Naive thymus-derived CD4-positive, alpha-beta T cell (primary cell): Measurements from ENCODE around the gene AICDA. TPM values are rescaled to one million over a fixed set of nuclear protein-coding genes. Genes with fewer than 3 reads are reported as not detected.
A peak's percentile ranks its signal among the peaks of the same experiment; 100 is the strongest.

Source experiments
- ATAC-seq: fragments of 150-1000 bp; cut with Tn5 transposase; 2 replicates; pipeline ENCODE4 v1.10.0; 2021; ENCODE audit warnings: mild to moderate bottlenecking, moderate library complexity
- CTCF ChIA-PET: fragments of 350-600 bp; sonication (Branson Sonifier 250); formaldehyde crosslinking; loops from one replicate; lab custom pipeline; 2021; ENCODE audit warnings: antibody characterized with exemption; lab: Charles Lee
- POLR2A ChIA-PET: fragments of 350-600 bp; sonication (Branson Sonifier 250); formaldehyde crosslinking; loops from one replicate; lab custom pipeline; 2021; ENCODE audit warnings: antibody characterized with exemption, inconsistent platforms; lab: Charles Lee
- DNase-seq, 9 donors: peaks; one replicate each; pipeline versions ENCODE4 v3.0.0 to v3.0.0-alpha.2; 2020 to 2022; ENCODE audit warnings: mixed read lengths in 1 of 9
- H3K27ac ChIP-seq: one replicate; pipeline ENCODE4 v1.7.0; 2013; ENCODE audit warnings: mild to moderate bottlenecking, low read depth, low read length, moderate library complexity
- H3K27me3 ChIP-seq, 2 donors: one replicate each; pipeline ENCODE4 v1.7.0; 2013; ENCODE audit warnings: low read length in 2 of 2, mild to moderate bottlenecking in 2 of 2, moderate library complexity in 2 of 2; ENCODE audit not compliant: control insufficient read depth in 2 of 2, insufficient read depth in 2 of 2
- H3K36me3 ChIP-seq, 3 experiments: 1 replicate in 2 of 3; 2 replicates in 1 of 3; pipeline ENCODE4 v1.7.0; 2013; ENCODE audit warnings: low read length in 3 of 3, mild to moderate bottlenecking in 3 of 3, moderate library complexity in 1 of 3; ENCODE audit not compliant: insufficient read depth in 3 of 3, control insufficient read depth in 2 of 3
- H3K4me1 ChIP-seq, 2 donors: one replicate each; pipeline ENCODE4 v1.7.0; 2013; ENCODE audit warnings: low read length in 2 of 2, mild to moderate bottlenecking in 2 of 2, moderate library complexity in 1 of 2; ENCODE audit not compliant: control insufficient read depth in 2 of 2, insufficient read depth in 2 of 2
- H3K4me3 ChIP-seq: 2 replicates; pipeline ENCODE4 v1.7.0; 2013; ENCODE audit warnings: mild to moderate bottlenecking, low read length
- H3K9me3 ChIP-seq, 3 experiments: 1 replicate in 2 of 3; 2 replicates in 1 of 3; pipeline ENCODE4 v1.7.0; 2013; ENCODE audit warnings: low read length in 3 of 3; ENCODE audit not compliant: control insufficient read depth in 2 of 3
- H3K27ac Mint-ChIP-seq, 9 donors: one replicate each; pipeline ENCODE4 v1.8.0; 2020 to 2022; ENCODE audit warnings: mixed read lengths in 9 of 9, mild to moderate bottlenecking in 8 of 9, moderate library complexity in 5 of 9, inconsistent platforms in 2 of 9
- H3K27me3 Mint-ChIP-seq, 5 donors: one replicate each; pipeline ENCODE4 v1.8.0; 2021 to 2022; ENCODE audit warnings: mixed read lengths in 5 of 5, mild to moderate bottlenecking in 1 of 5
- H3K36me3 Mint-ChIP-seq, 5 donors: one replicate each; pipeline ENCODE4 v1.8.0; 2020 to 2022; ENCODE audit warnings: mixed read lengths in 5 of 5, mild to moderate bottlenecking in 3 of 5, inconsistent platforms in 1 of 5
- H3K4me1 Mint-ChIP-seq, 7 donors: one replicate each; pipeline ENCODE4 v1.8.0; 2020 to 2022; ENCODE audit warnings: mixed read lengths in 7 of 7, mild to moderate bottlenecking in 3 of 7, inconsistent platforms in 1 of 7
- H3K4me3 Mint-ChIP-seq, 10 donors: one replicate each; pipeline ENCODE4 v1.8.0; 2020 to 2022; ENCODE audit warnings: mild to moderate bottlenecking in 10 of 10, mixed read lengths in 10 of 10, moderate library complexity in 6 of 10, inconsistent platforms in 2 of 10
- H3K9me3 Mint-ChIP-seq, 11 donors: one replicate each; pipeline ENCODE4 v1.8.0; 2020 to 2022; ENCODE audit warnings: mixed read lengths in 11 of 11, mild to moderate bottlenecking in 4 of 11, inconsistent platforms in 1 of 11, moderate library complexity in 1 of 11
- intact Hi-C, 2 donors: fragments of 100-400 bp; cut with micrococcal nuclease; formaldehyde crosslinking; loops; one replicate each; pipeline ENCODE4 v1.15.1; 2023
- polyA plus RNA-seq, 2 donors: library from polyadenylated mRNA; unstranded; fragments of 300-500 nt; fragmentation: Illumina TruSeq; gene quantifications; one replicate each; pipeline ENCODE4 v1.2.3, GENCODE V29; 2021
- total RNA-seq, 6 experiments: library from RNA in 5 of 6; stranded (reverse) in 5 of 6; gene quantifications; 1 replicate in 5 of 6; 2 replicates in 1 of 6; pipeline ENCODE4 v1.2.3 and lab custom pipeline; 2021 to 2026

The AICDA gene
- total and polyA plus RNA-seq, 7 experiments from 2014 or later = not detected

DNA sequence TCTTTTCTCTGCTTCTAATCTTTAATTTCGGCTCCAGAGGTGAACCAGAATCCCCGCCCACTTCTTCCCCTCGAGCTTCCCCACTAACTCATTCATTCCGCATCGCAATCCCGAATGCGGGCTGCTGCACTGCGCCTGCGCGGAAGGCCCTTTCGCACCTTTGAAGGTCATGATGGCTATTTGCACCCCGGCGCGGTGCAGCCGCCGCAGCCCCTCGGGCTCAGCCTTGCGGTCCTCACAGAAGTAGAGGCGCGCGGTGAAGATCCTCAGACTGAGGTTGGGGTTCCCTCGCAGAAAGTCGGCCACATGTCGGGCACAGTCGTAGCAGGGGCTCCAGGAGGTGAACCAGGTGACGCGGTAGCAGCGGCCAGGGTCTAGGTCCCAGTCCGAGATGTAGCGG, 7.6 kb downstream of the AICDA start:
- Mint-ChIP-seq H3K27me3 (peaks cover 8 to 30% (median 14%) of the 10 kb centered on the region in 5 donors), H3K36me3 (no peaks in the 10 kb centered on the region), H3K4me3 (no peak overlapping the region), H3K4me1 (peaks cover 9 to 14% (median 12%) of the 10 kb centered on the region in 7 donors), H3K9me3 (no peaks in the 10 kb centered on the region), H3K27ac (no peak overlapping the region)
- ATAC-seq (no peak), DNase-seq (no peak)
- Histone ChIP-seq H3K27me3 (no peaks in the 10 kb centered on the region), H3K4me3 (no peak overlapping the region), H3K36me3 (no peaks in the 10 kb centered on the region), H3K27ac (no peak overlapping the region), H3K9me3 (no peaks in the 10 kb centered on the region), H3K4me1 (no peaks in the 10 kb centered on the region)
- intact Hi-C loops = loop anchor here in 1 of 2 donors (5.0 kb wide), 1 partner anchor 63 kb away; the partner anchor contains the start of gene CLEC4E
- ChIA-PET POLR2A (no interaction called here), CTCF (no interaction called here)

DNA sequence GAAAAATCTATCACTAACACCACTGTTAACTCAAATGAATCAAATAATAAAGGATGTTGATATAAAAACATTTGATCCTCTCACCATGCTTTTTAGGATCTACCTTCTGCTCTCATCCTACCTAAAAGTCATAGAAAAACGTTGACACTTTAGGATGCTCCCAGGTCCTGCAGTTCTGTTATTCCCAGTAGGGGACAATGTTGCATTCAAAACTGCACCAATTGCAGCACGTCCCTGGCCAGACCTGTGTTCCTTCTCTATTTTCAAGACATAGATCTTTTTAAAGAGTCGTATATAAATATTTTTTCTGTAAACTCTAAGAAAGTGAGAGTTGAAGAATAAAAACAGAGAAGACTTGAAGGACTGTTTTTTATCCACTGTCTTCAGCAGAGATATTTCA, 8.8 kb downstream of the AICDA start:
- Histone ChIP-seq H3K4me1 (no peaks in the 10 kb centered on the region), H3K36me3 (no peaks in the 10 kb centered on the region), H3K9me3 (no peaks in the 10 kb centered on the region), H3K27me3 (no peaks in the 10 kb centered on the region), H3K27ac (no peak overlapping the region), H3K4me3 (no peak overlapping the region)
- Mint-ChIP-seq H3K4me3 (no peak overlapping the region), H3K36me3 (no peaks in the 10 kb centered on the region), H3K27me3 (peaks cover 8 to 31% (median 13%) of the 10 kb centered on the region in 5 donors), H3K4me1 (peaks cover under 1 to 5% (median 3%) of the 10 kb centered on the region in 7 donors), H3K9me3 (no peaks in the 10 kb centered on the region), H3K27ac (no peak overlapping the region)
- ATAC-seq (no peak), DNase-seq (no peak)
- ChIA-PET POLR2A (no interaction called here), CTCF (no interaction called here)
- intact Hi-C loops = no loop called here

DNA sequence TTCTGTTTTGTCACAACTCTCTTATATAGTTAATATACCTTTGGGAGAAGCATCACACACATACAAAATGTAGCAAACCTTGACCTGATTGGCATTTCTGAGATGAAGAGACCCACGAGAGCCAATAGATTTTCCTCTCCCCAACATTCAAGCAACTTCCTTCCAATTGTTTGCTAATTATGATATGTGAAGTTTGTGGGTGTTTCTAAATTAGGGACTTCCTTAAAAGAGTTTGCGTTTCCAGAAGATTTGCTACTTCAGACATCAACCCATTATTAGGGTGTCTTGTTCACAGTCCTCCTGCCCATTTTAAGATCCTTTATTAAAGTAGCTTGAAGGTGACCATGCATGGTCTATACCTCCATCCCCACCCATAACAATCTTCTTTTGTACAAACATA, 9.4 kb downstream of the AICDA start:
- ChIA-PET CTCF (no interaction called here), POLR2A (no interaction called here)
- DNase-seq = no peak
- Histone ChIP-seq H3K27ac (no peak overlapping the region), H3K4me3 (no peak overlapping the region), H3K36me3 (no peaks in the 10 kb centered on the region), H3K27me3 (no peaks in the 10 kb centered on the region), H3K9me3 (no peaks in the 10 kb centered on the region), H3K4me1 (no peaks in the 10 kb centered on the region)
- Mint-ChIP-seq H3K4me3 (no peak overlapping the region), H3K36me3 (no peaks in the 10 kb centered on the region), H3K9me3 (no peaks in the 10 kb centered on the region), H3K27me3 (peaks cover 8 to 28% (median 13%) of the 10 kb centered on the region in 5 donors), H3K27ac (no peak overlapping the region), H3K4me1 (peaks cover 0 to 4% (median 0%) of the 10 kb centered on the region in 7 donors)
- intact Hi-C loops = no loop called here
- no peak for ATAC-seq

DNA sequence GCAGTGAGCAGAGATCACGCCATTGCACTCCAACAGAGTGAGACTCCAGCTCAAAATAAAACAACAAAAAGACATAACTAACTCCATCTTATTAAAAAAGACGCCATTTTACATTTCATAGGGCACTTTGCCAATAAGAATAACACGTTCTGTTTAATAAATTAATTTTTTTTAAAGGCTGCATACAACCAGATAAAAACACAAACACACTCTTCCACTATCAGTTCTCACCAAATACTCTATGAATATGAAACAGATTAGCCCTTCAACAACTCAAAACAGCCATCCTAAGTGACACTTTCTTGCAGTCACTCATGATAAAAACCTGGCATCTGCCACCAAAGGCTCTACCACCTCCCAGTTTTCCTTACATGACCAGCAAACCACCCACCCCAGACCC, 16.1 kb downstream of the AICDA start:
- H3K27me3 Mint-ChIP-seq = peaks cover 0 to 9% (median 0%) of the 10 kb centered on the region in 5 donors
- H3K27ac Mint-ChIP-seq = no peak overlapping the region
- Histone ChIP-seq H3K4me3 (no peak overlapping the region), H3K36me3 (no peaks in the 10 kb centered on the region), H3K27ac (no peak overlapping the region), H3K9me3 (no peaks in the 10 kb centered on the region), H3K4me1 (no peaks in the 10 kb centered on the region), H3K27me3 (no peaks in the 10 kb centered on the region)
- CTCF ChIA-PET = no interaction called here
- peaks cover 0 to 1% (median 0%) of the 10 kb centered on the region in 7 donors for H3K4me1 Mint-ChIP-seq
- intact Hi-C loops = no loop called here
- no peak overlapping the region for H3K4me3 Mint-ChIP-seq
- H3K36me3 Mint-ChIP-seq = no peaks in the 10 kb centered on the region
- DNase-seq = no peak
- no peaks in the 10 kb centered on the region for H3K9me3 Mint-ChIP-seq
- no peak for ATAC-seq
- POLR2A ChIA-PET = no interaction called here

DNA sequence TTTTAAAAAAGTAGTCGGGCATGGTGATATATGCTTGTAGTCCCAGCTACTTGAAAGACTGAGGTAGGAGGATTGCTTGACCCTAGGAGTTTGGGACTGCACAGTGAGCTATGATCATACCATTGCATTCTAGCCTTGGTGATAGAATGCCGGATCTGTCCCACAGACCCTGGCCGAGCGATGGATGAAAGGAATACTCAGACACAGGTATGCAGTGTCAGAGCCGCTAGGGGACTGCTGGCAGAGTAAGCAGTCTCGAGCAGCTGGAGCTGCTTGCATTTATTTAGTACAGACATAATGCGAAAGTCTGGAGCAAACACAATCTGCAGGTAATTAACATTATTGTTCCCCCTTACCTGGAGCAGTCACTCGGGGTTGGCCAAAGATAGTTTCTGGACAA, 18.6 kb downstream of the AICDA start:
- Histone ChIP-seq H3K9me3 (no peaks in the 10 kb centered on the region), H3K4me1 (no peaks in the 10 kb centered on the region), H3K27ac (no peak overlapping the region), H3K4me3 (no peak overlapping the region), H3K27me3 (no peaks in the 10 kb centered on the region), H3K36me3 (no peaks in the 10 kb centered on the region)
- peaks cover 0 to 5% (median 0%) of the 10 kb centered on the region in 7 donors for H3K4me1 Mint-ChIP-seq
- ChIA-PET POLR2A (no interaction called here), CTCF (no interaction called here)
- no peaks in the 10 kb centered on the region for H3K9me3 Mint-ChIP-seq
- H3K36me3 Mint-ChIP-seq = no peaks in the 10 kb centered on the region
- ATAC-seq (no peak), DNase-seq (no peak)
- no peak overlapping the region for H3K27ac Mint-ChIP-seq
- H3K4me3 Mint-ChIP-seq = no peak overlapping the region
- intact Hi-C loops = no loop called here
- peaks cover 0 to 15% (median 0%) of the 10 kb centered on the region in 5 donors for H3K27me3 Mint-ChIP-seq

DNA sequence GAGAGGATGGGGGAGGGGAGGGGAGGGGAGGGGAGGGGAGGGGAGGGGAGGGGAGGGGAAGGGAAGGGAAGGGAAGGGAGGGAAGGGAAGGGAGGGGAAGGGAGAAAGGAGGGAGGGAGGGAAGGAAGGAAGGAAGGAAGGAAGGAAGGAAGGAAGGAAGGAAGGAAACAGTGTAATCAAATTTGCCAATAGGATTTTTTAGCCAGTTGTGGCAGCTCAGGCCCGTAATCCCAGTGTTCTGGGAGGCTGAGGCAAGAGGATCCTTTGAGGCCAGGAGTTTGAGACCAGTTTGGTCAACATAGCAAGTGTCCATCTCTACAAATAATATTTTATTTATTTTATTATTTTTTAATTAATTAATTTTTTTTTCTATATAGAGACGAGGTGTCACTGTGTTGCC, 19.4 kb downstream of the AICDA start:
- CTCF ChIA-PET = no interaction called here
- Mint-ChIP-seq H3K27me3 (peaks cover 0 to 15% (median 0%) of the 10 kb centered on the region in 5 donors), H3K27ac (no peak overlapping the region), H3K4me1 (peaks cover 0 to 5% (median 0%) of the 10 kb centered on the region in 7 donors), H3K36me3 (no peaks in the 10 kb centered on the region), H3K4me3 (no peak overlapping the region), H3K9me3 (no peaks in the 10 kb centered on the region)
- intact Hi-C loops = no loop called here
- H3K9me3 ChIP-seq = no peaks in the 10 kb centered on the region
- H3K27me3 ChIP-seq = no peaks in the 10 kb centered on the region
- H3K36me3 ChIP-seq = no peaks in the 10 kb centered on the region
- no peak overlapping the region for H3K4me3 ChIP-seq
- ATAC-seq (no peak), DNase-seq (no peak)
- POLR2A ChIA-PET = no interaction called here
- no peak overlapping the region for H3K27ac ChIP-seq
- no peaks in the 10 kb centered on the region for H3K4me1 ChIP-seq

DNA sequence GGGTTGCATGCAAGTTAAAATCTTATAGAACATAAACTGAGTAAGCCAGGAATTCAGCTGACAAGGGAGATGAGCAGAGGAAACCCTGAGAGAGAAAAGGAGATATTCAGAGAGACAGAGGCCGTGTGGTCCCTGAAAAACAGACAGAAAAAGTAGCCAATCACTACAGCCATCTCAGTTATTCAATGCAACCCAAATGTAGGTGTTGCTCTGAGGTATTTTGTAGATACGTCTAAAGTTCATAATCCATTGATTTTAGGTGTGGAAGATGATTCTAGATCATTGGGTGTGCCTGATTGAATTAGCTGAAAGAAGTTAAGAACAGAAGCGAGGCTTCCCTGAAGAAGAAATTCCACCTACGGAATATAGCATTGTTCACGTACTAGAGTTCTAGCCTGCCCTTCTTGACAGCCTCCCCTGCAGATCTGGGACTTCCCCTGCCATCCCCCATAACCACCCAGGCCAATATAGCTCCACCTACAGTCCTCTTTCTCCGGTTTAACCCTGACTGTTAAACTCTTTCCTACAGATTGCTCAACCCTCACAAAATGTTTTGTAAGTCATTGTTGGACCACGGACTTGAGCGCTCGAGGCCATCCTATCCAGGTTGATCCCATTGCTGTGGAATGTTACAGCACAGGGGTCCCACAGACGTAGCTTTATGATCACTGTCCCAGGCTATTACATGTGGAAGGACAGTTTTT, 21.7 kb downstream of the AICDA start:
- Histone ChIP-seq H3K4me1 (no peaks in the 10 kb centered on the region), H3K36me3 (no peaks in the 10 kb centered on the region), H3K9me3 (no peaks in the 10 kb centered on the region), H3K4me3 (no peak overlapping the region), H3K27ac (no peak overlapping the region), H3K27me3 (no peaks in the 10 kb centered on the region)
- H3K4me1 Mint-ChIP-seq = peaks cover 0 to 5% (median 0%) of the 10 kb centered on the region in 7 donors
- intact Hi-C loops = no loop called here
- POLR2A ChIA-PET = no interaction called here
- H3K9me3 Mint-ChIP-seq = no peaks in the 10 kb centered on the region
- DNase-seq (no peak), ATAC-seq (peak; percentile 53)
- H3K36me3 Mint-ChIP-seq = no peaks in the 10 kb centered on the region
- no peak overlapping the region for H3K4me3 Mint-ChIP-seq
- H3K27ac Mint-ChIP-seq = peak overlapping the region in 1 of 9 donors; percentile 71
- H3K27me3 Mint-ChIP-seq = peaks cover 0 to 11% (median 0%) of the 10 kb centered on the region in 5 donors
- CTCF ChIA-PET = interaction anchor here (1.0 kb wide), 1 partner anchor 47 kb away, joined by 3 read pairs; no protein-coding TSS in a partner anchor
